Activated CD8-positive, alpha-beta T cell treated with anti-CD3 and anti-CD28 coated beads for 36 hours (primary cell): ENCODE measurements around the gene JPH2. TPM values are rescaled to one million over a fixed set of nuclear protein-coding genes. Genes with fewer than 3 reads are reported as not detected.

Experiments
- ATAC-seq: fragments of 200-7000 bp; cut with Tn5 transposase; one replicate; pipeline ENCODE4 v1.10.0; 2021; ENCODE audit warnings: mild to moderate bottlenecking, moderate library complexity
- CTCF ChIA-PET: fragments of 350-600 bp; sonication (Branson Sonifier 250); formaldehyde crosslinking; loops from one replicate; lab custom pipeline; 2021; ENCODE audit warnings: antibody characterized with exemption; lab: Charles Lee
- POLR2A ChIA-PET: fragments of 350-600 bp; sonication (Branson Sonifier 250); formaldehyde crosslinking; loops from one replicate; lab custom pipeline; 2021; ENCODE audit warnings: antibody characterized with exemption; lab: Charles Lee
- DNase-seq: peaks from one replicate; pipeline ENCODE4 v3.0.0-alpha.2; 2020
- H3K27ac Mint-ChIP-seq: one replicate; pipeline ENCODE4 v1.8.0; 2021; ENCODE audit warnings: mild to moderate bottlenecking, mixed read lengths
- H3K27me3 Mint-ChIP-seq: one replicate; pipeline ENCODE4 v1.8.0; 2021; ENCODE audit warnings: mixed read lengths
- H3K36me3 Mint-ChIP-seq: one replicate; pipeline ENCODE4 v1.8.0; 2021; ENCODE audit warnings: low read depth, mixed read lengths
- H3K4me1 Mint-ChIP-seq: one replicate; pipeline ENCODE4 v1.8.0; 2021; ENCODE audit warnings: low read depth, mixed read lengths
- H3K4me3 Mint-ChIP-seq: one replicate; pipeline ENCODE4 v1.8.0; 2021; ENCODE audit warnings: mild to moderate bottlenecking, moderate library complexity, mixed read lengths
- H3K9me3 Mint-ChIP-seq: one replicate; pipeline ENCODE4 v1.8.0; 2021; ENCODE audit warnings: mixed read lengths
- CTCF ChIP-seq: fragments of 200-600 bp; IDR thresholded peaks from one replicate; pipeline ENCODE4 v1.8.0; 2022; ENCODE audit warnings: antibody characterized with exemption, mild to moderate bottlenecking
- intact Hi-C: fragments of 100-400 bp; cut with micrococcal nuclease; formaldehyde crosslinking; loops from one replicate; pipeline ENCODE4 v1.10.0; 2022
- total RNA-seq, 2 experiments: library from RNA; stranded (reverse); gene quantifications; one replicate each; pipeline ENCODE4 v1.2.3, GENCODE V29; 2021

JPH2 gene
- total RNA-seq, 2 experiments from 2014 or later = 0.47 to 0.54 TPM

- H3K4me1 Mint-ChIP-seq = no peaks in the 10 kb centered on the region
- POLR2A ChIA-PET = no interaction called here
- H3K4me3 Mint-ChIP-seq = no peak overlapping the region
- intact Hi-C loops = no loop called here
- H3K9me3 Mint-ChIP-seq = no peaks in the 10 kb centered on the region
- DNase-seq (no peak), ATAC-seq (no peak)
- H3K27ac Mint-ChIP-seq = no peak overlapping the region
- H3K36me3 Mint-ChIP-seq = no peaks in the 10 kb centered on the region
- TF ChIP-seq CTCF = no peak
- peaks cover 8% of the 10 kb centered on the region for H3K27me3 Mint-ChIP-seq
- CTCF ChIA-PET = interaction anchor here (1.0 to 2.5 kb wide), 3 partner anchors 26 to 246 kb away, joined by 3 to 10 read pairs (median 6); no protein-coding TSS in a partner anchor
Measured at GRCh38 chr20:44141873-44142272, 45.1 kb downstream of the JPH2 start.

GRCh38 chr20:44138867-44139266 lies 48.1 kb downstream of the JPH2 start:
- Mint-ChIP-seq H3K9me3 (no peaks in the 10 kb centered on the region), H3K27ac (no peak overlapping the region), H3K27me3 (peaks cover 8% of the 10 kb centered on the region), H3K4me3 (no peak overlapping the region), H3K36me3 (no peaks in the 10 kb centered on the region), H3K4me1 (no peaks in the 10 kb centered on the region)
- TF ChIP-seq CTCF = no peak
- DNase-seq = no peak
- ChIA-PET CTCF (interaction anchor here (3.0 kb wide), 1 partner anchor 51 kb away, joined by 11 read pairs; no protein-coding TSS in a partner anchor), POLR2A (no interaction called here)
- ATAC-seq = no peak
- intact Hi-C loops = no loop called here

GRCh38 chr20:44137266-44137801 lies 49.7 kb downstream of the JPH2 start:
- H3K27me3 Mint-ChIP-seq = peaks cover 8% of the 10 kb centered on the region
- POLR2A ChIA-PET = no interaction called here
- no peaks in the 10 kb centered on the region for H3K9me3 Mint-ChIP-seq
- no peaks in the 10 kb centered on the region for H3K4me1 Mint-ChIP-seq
- no peaks in the 10 kb centered on the region for H3K36me3 Mint-ChIP-seq
- CTCF ChIA-PET = interaction anchor here (1.0 to 3.0 kb wide), 2 partner anchors 20 to 53 kb away, joined by 3 to 11 read pairs; no protein-coding TSS in a partner anchor
- ATAC-seq (no peak), DNase-seq (no peak)
- H3K27ac Mint-ChIP-seq = no peak overlapping the region
- H3K4me3 Mint-ChIP-seq = no peak overlapping the region
- TF ChIP-seq CTCF = no peak
- intact Hi-C loops = no loop called here

GRCh38 chr20:44136579-44137265 lies 50.3 kb downstream of the JPH2 start:
- Mint-ChIP-seq H3K36me3 (no peaks in the 10 kb centered on the region), H3K27ac (no peak overlapping the region), H3K4me1 (no peaks in the 10 kb centered on the region), H3K4me3 (no peak overlapping the region), H3K9me3 (no peaks in the 10 kb centered on the region), H3K27me3 (peaks cover 8% of the 10 kb centered on the region)
- no peak for ATAC-seq
- TF ChIP-seq CTCF = no peak
- DNase-seq = no peak
- CTCF ChIA-PET = interaction anchor here (1.0 to 3.0 kb wide), 2 partner anchors 19 to 54 kb away, joined by 3 to 11 read pairs; no protein-coding TSS in a partner anchor
- POLR2A ChIA-PET = no interaction called here
- intact Hi-C loops = no loop called here
